ENCODE results near the gene OXNAD1. TPM values are rescaled to one million over a fixed set of nuclear protein-coding genes. Genes with fewer than 3 reads are reported as not detected.

Gene OXNAD1
- total and polyA plus RNA-seq, 10 of the 15 experiments (the other 5 are each of a cell fraction or from before 2014, with no cell fraction given), result 5.6 to 27.8 (median 16.2) TPM

DNA sequence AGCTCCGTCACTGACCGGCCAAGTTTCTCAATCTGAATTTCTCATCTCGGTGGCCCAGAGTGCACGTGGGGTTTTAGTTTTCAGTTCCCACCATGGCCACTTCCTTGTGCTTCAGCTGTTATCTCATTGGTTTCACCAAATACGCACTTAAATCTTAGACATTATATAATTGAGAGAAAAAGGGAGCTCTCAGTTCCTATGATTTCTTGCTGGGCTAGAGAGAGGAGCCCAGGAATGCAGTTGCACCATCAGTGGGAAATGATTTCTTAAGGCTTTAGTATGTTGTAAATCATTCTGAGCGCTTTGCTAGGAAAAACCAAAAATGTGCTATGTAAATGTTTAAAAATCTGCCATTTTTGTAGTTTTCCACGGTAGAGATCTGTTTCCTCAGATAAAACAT is 53.2 kb downstream of the OXNAD1 start:
- no TSS peak for BruUV-seq (replicated peaks)
- in situ Hi-C loops (cut with MboI), result no loop called here
- no peaks in the 10 kb centered on the region for H3K9me3 ChIP-seq (replicated peaks; ENCODE audit: control insufficient read depth, insufficient read depth, low read length)
- 76% methylated on average over 7 of the region's 7 CpGs for WGBS (ENCODE audit: insufficient coverage, insufficient replicate concordance, low lambda C conversion rate, missing lambda C conversion rate)
- H3K27ac ChIP-seq (ENCODE audit: control insufficient read depth, insufficient read depth), result no peak overlapping the region
- H4K20me1 ChIP-seq (ENCODE audit: control insufficient read depth, insufficient read depth), result no peaks in the 10 kb centered on the region
- no peak for TF ChIP-seq SP1 (IDR thresholded peaks at IDR 0.05; ENCODE audit: low read depth, low read length)
- TF ChIP-seq STAT1 (conservative IDR thresholded peaks at IDR 0.05), result no peak
- no peak for TF ChIP-seq PML (IDR thresholded peaks at IDR 0.05; ENCODE audit: low read length)
- TF ChIP-seq CEBPB (IDR thresholded peaks at IDR 0.05; ENCODE audit: borderline replicate concordance in 1 of 2, low read depth in 2 of 2, low read length in 2 of 2), result no peak
- no peak for TF ChIP-seq TCF3 (IDR thresholded peaks at IDR 0.05; ENCODE audit: borderline replicate concordance, insufficient read depth, low read depth, low read length)
- TF ChIP-seq, protein P1, sequence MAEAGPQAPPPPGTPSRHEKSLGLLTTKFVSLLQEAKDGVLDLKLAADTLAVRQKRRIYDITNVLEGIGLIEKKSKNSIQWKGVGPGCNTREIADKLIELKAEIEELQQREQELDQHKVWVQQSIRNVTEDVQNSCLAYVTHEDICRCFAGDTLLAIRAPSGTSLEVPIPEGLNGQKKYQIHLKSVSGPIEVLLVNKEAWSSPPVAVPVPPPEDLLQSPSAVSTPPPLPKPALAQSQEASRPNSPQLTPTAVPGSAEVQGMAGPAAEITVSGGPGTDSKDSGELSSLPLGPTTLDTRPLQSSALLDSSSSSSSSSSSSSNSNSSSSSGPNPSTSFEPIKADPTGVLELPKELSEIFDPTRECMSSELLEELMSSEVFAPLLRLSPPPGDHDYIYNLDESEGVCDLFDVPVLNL (IDR thresholded peaks at IDR 0.05; ENCODE audit: low read depth, low read length), result no peak
- TF ChIP-seq CHD1 (IDR thresholded peaks at IDR 0.05; ENCODE audit: low read depth, low read length), result no peak
- no peak overlapping the region for H3K4me2 ChIP-seq (ENCODE audit: control insufficient read depth, insufficient read depth)
- no peaks in the 10 kb centered on the region for H3K4me1 ChIP-seq (ENCODE audit: control insufficient read depth, insufficient read depth, low read length)
- SMC1A ChIA-PET (ENCODE audit: uncharacterized antibody, unreplicated experiment), result interaction anchor here (0.9 to 4.0 kb wide), 7 partner anchors 17 to 232 kb away, joined by 3 to 15 read pairs (median 3); no protein-coding TSS in a partner anchor
- FAIRE-seq (no peak), DNase-seq (ENCODE audit: low read depth, low spot score) (no peak), ATAC-seq (no peak)
- RAD21 ChIA-PET (ENCODE audit: unreplicated experiment), result interaction anchor here (0.7 kb wide), 1 partner anchor 28 kb away, joined by 3 read pairs; no protein-coding TSS in a partner anchor
- POLR2A ChIA-PET, result no interaction called here
- CTCF ChIA-PET, result interaction anchor here (0.6 to 4.8 kb wide), 9 partner anchors 10 to 233 kb away, joined by 3 to 32 read pairs (median 4); partner anchors contain the start of genes DPH3 and OXNAD1
- H3K27me3 ChIP-seq (replicated peaks in 1 of 2; ENCODE audit: control insufficient read depth in 2 of 2, insufficient read depth in 2 of 2, low read length in 1 of 2), result no peaks in the 10 kb centered on the region
- no peak overlapping the region for H3K4me3 ChIP-seq
- no peak overlapping the region for H3K9ac ChIP-seq (ENCODE audit: control insufficient read depth, insufficient read depth, low read length)
- peaks cover 38 to 55% of the 10 kb centered on the region in 2 experiments for H3K36me3 ChIP-seq (ENCODE audit: control insufficient read depth in 2 of 2, insufficient read depth in 2 of 2, low read length in 1 of 2)
- intact Hi-C loops (cut with micrococcal nuclease; ENCODE audit: unreplicated experiment), result no loop called here
- no peaks in the 10 kb centered on the region for H3K79me2 ChIP-seq (ENCODE audit: control insufficient read depth, insufficient read depth, low read length)
- H2AFZ ChIP-seq (ENCODE audit: control insufficient read depth, low read depth, low read length), result no peak overlapping the region
